SKM-1 (cell line): ENCODE results near the gene ID3.

Experiments used
- DNase-seq: peaks from one replicate; lab custom pipeline; 2025; ENCODE audit not compliant: unreplicated experiment; lab: John Stamatoyannopoulos, UW

ID3 gene

DNA sequence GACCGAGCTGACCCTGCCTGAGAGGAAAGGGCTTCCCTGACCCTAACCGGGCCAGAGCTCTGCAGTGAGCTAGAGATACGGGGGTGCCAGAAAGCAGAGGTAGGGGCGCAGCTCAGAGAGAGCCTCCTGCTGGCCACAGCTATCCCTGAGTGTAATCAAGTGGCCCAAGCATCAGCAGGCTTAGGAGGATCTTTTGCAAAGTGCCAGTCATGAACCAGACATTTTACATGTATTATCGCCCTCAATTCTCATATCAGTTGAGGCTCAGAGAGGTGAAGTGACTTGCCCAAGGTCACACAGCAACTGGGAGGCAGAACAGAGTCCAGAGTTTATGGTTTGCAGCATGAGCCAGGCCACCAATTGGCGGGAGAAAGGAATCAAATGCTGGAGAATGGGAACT, 7.0 kb upstream of the ID3 start:
- DNase-seq: no peak

DNA sequence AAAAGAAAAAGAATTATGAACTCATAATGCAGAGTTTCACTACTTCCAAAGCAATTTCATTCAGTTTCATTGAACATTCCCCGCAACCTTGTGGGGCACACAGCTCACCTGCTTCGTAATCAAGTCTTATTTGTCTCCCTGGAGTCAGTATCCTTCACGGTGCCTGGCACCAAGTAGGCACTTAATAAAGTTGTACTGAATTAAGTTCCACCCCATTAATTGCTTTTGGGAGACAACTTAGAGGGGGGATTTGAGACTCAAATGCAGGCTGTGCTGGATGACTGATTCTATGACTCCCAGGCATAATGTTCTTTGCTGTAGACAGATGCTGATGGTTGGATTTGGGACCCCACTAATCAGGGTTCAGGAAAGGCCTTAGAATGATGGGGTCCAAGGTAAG, 6.5 kb upstream of the ID3 start:
- no peak for DNase-seq

DNA sequence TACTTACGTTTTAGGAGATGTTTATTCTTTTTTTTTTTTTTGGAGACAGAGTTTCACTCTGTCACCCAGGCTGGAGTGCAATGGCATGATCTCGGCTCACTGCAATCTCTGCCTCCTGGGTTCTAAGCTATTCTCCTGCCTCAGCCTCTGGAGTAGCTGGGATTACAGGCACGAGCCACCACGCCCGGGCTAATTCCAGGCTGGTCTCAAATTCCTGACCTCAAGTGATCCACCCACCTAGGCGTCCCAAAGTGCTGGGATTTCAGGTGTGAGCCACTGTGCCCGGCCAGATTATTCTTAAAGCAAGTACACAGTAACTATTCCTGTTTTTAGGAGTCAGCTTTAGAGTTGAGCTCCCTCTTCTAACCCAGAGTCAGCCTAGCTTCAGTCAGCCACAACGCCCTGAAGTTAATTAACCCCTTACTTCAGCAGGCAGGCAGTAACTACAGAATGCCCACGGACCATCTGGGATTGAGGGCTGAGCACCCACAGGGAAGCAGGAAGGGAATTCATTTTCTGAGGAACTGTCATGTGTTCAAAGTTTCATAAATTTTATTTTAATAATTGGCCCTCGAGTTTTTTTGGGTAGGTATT, 5.3 kb upstream of the ID3 start:
- no peak for DNase-seq

DNA sequence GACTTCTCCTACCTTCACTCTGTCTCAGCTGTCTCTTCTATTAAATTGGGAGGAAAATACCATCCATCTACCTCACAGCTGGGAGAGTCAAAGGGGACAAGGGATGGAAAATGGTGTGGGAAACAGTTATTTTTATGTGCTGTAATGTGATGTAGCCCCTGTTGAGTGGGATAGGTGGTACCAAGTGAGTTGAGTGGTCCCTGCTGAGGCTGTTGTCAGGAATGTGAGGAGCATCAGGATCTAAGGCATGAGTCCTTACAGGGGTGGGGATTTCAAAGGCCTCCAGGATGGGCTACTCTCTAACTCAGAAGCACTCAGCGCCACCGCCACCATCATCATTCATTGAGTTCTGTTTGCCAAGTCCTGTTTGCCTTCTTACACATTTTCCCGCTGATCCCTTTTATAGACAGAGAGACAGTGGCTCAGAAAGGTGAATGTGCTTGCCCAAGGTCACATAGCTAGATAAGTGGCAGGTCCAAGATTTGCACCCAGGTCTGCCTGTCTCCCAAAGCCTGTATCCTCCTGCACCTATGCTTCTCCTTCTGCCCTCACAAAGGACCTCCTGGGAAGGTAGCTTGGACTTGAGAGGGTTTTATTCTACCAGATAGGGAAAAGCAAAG, 4.6 kb upstream of the ID3 start:
- no peak for DNase-seq

DNA sequence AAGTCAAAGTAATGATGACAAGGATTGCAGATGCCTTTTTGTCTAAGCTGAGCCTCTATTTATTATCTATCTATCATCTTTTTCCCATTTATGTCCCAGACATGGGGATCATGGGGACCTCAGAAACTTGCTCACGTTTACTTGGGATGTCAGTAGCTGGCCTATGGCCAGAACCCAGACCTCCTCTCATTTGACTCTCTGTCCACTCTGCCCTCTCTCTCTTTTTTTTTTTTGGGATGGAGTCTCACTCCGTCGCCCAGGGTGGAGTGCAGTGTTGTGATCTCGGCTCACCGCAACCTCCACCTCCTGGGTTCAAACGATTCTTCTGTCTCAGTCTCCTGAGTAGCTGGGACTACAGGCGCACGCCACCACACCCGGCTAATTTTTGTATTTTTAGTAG, 3.7 kb upstream of the ID3 start:
- DNase-seq: no peak

DNA sequence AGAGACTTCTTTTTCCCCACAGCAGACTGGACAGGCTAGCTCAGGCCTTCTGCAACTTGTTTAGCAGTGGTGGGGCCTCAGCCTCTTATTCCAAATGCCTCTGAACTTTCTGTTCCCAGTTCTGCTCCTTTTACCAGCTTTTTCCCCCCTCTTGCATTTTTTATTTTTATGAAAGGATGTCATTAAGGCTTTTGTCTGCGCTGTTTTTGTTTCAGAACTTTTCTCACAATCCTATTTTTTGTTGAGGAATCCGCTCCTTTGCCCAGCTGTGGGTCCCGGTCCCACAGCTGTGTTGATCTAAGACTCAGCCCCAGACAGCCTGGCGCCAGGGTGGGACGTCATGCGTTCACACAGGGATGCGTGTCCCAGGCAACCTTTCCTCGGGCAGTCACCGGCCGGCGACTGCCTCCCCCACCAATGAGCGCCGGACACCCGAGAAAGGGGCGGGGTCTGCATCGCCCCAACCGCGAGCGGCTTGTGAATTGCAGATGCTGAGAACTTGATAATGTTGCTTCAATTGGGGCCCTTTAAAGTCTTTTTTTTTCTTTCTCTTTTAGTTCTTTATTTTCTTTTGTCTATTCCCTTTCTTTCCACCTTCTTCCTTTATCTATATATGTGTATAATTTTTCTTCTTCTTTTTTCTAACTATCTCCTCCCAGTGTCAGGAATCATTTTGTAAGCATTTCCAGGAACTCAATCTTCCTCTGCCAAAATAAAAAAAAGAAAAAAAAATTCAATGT, 3.0 kb upstream of the ID3 start:
- DNase-seq: no peak

DNA sequence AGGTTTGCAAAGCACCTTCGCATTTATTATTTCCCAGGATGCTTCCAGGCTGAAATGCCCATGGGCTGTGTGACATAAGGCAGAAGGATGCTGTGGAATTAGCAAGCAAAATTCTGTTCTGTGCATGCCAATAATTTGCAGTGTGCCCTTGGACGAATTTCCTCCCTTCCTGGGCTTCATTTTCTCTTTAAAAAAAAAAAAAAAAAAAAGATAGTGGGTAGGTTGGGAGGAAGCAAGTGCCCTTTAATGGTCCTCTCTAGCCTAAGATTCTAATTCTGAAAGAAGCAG, 2.5 kb upstream of the ID3 start:
- DNase-seq: no peak

- DNase-seq: no peak
Observed at GRCh38 chr1:23561076-23561812, 1.9 kb upstream of the ID3 start.

DNA sequence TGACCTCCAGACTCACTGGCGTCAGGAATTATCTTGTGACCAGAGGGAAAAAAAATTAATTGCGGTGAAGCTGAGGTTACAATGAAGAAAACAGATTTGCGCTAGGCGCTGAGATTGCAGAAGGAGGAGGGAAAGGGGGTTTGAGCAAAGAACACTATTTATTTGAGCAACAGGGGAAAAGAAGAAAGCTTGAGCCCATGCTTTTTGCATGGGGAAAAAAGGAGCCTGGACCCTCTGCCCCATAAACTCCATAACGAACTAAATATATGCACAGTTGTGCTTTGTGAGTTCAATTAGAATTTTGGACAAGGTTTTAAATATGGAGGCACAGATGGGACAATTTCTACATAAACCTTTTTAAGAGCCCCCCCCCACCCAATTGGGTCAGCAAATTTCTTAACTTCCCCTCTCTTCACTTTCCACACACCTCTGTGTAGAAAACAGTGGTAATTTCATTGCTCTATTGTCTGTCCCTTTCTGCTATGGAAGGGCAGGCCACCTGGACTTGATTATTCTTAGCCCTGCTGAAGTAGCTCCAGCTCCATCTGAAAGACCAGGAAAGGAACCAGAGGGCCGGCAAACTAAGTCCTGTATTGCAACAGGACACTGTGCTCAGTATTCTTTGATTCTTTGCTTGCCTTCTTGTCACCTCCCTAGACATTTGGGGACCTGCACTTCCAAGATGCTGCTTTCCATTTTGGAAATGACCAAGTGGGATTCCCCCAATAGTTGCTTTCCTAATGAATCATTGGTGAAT, 862 bp upstream of the ID3 start:
- DNase-seq: no peak

- DNase-seq: no peak
Observed at GRCh38 chr1:23558872-23559135, 497 bp downstream of the ID3 start.

GRCh38 chr1:23558140-23558871, 995 bp downstream of the ID3 start:
- DNase-seq: no peak

- DNase-seq: no peak
Observed at GRCh38 chr1:23557471-23558124, 1.7 kb downstream of the ID3 start.

DNA sequence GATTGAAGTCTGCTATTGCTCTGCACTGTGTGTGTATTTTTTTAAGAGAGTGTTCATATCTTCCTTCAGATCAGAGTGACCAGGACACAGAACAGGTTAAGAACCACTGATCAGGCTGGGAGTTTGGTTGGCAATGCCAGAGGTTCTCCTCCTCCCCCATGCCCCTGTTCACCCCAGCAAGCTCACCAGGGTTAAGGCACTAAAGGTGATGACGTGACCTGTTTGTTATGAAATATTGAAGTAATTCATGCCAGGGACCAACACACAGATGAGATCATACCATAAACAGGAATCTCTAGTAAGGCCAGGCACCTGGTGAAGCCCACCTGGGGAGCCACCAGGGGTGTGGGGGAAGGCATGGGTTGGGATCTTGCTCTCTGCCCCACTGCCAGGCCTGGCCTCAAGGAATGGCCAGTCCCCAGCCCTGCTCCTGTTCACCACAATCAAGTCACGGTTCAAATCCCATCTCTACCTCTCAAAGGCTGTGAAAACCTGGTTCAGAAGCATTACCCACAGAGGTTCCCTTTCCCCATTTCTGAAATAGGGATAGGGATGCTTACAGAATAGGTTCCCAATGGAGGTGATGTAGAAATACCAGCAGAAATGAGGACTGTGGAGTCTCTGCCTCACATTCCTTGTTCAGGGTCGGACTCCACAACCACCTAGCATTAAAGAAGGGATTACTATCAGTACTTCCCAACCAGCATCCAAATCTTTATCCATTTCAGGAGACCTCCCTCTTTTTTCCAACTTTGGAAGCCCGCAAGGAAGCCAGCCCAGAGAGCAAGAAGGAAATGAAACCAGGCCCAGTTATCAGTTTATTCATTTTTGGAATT, 2.4 kb downstream of the ID3 start:
- no peak for DNase-seq

GRCh38 chr1:23555986-23556634, 3.2 kb downstream of the ID3 start:
- no peak for DNase-seq

- DNase-seq: no peak
Observed at GRCh38 chr1:23555270-23555985, 3.9 kb downstream of the ID3 start.

- no peak for DNase-seq
Observed at GRCh38 chr1:23554481-23555269, 4.6 kb downstream of the ID3 start.

- DNase-seq: no peak
Observed at GRCh38 chr1:23554127-23554480, 5.2 kb downstream of the ID3 start.
